ENCODE data around the gene TRAF5.
A peak's percentile ranks its signal among the peaks of the same experiment; 100 is the strongest.
"Not testable (repeated sequence)": the region's sequence is repeated elsewhere in the genome, so short reads cannot be mapped to it uniquely, and the experiment has no call there.

The TRAF5 gene

DNA sequence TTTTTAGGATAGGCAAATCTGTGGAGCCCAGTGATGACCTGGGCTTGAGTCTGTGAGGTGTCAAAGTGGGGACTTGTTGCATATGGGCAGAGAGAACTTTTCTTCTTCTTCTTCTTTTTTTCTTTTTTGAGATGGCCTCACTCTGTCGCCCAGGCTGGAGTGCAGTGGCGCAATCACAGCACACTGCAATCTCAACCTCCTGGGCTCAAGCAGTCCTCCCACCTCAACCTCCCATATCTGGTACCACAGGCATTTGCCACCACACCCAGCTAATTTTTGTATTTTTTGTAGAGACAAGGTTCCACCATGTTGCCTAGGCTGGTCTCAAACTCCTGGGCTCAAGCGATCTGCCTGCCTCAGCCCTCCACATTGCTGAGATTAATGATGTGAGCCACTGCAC lies 85.0 kb downstream of the TRAF5 start:
- no peak for DNase-seq (ENCODE audit: extremely low spot score, insufficient read length, low read depth)
- FAIRE-seq: no peak

DNA sequence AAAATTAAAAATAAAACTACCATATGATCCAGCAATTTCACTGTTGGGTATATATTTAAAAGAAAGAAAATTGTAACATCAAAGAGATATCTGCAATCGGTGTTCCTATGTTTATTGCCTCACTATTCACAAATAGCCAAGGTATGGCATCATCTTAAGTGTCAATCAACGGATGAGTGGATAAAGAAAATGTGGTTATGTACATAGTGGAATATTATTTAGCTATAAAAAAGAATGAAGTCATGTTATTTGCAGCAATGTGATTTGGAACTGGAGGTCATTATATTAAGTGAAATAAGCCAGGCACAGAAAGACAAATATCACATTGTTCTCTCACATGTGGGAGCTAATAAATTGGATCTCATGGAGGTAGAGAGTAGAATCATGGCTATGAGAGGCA lies 89.1 kb downstream of the TRAF5 start:
- DNase-seq (ENCODE audit: extremely low spot score, insufficient read length, low read depth) (no peak), FAIRE-seq (no peak)

DNA sequence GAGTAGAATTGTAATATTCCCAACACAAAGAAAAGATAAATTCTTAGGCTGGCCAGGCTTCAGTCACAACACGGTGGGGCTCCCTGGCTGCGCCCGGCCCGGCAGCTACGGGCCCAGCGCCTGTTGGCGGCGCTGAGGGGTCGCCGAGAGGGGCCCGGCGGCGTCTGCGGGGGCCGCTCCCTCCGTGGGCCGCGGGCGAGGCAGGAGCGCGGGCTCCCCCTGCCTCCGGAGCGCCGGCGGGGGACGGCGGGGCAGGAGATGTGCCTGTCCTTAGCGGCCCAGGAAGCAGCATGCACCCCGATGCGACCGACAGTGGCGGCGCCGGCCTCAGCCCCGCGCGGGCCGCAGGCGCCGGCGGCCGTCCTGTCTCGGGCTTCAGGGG lies 89.6 kb downstream of the TRAF5 start:
- not testable (repeated sequence) for DNase-seq (ENCODE audit: extremely low spot score, insufficient read length, low read depth); FAIRE-seq

DNA sequence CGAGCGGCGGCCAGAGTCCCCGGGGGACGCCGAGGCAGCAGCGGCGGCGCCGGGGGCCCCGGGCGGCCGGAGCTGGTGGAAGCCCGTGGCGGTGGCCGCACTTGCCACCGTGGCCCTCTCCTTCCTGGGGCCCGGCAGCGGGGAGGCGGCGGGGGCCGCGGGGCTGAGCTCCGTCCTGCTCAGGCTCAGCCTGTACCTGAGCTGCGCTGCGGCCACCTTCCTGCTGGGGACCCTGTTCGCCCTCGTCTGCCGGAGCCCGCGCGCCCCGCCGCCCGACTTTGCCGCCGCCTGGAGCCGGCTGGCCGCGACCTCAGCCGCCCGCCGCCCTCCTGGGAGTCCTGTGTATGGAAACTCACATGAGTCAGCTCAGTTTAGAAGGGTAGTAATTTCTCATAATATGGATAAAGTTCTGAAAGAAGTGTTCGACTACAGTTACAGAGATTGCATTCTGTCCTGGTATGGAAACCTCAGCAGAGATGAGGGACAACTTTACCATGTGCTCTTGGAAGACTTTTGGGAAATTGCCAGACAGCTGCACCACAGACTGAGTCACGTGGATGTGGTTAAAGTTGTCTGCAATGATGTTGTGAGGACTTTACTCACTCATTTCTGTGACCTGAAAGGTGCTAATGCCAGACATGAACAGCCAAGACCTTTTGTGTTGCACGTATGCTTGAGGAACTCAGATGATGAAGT lies 90.1 kb downstream of the TRAF5 start:
- not testable (repeated sequence) for DNase-seq (ENCODE audit: extremely low spot score, insufficient read length, low read depth)
- FAIRE-seq: peak; percentile 73

DNA sequence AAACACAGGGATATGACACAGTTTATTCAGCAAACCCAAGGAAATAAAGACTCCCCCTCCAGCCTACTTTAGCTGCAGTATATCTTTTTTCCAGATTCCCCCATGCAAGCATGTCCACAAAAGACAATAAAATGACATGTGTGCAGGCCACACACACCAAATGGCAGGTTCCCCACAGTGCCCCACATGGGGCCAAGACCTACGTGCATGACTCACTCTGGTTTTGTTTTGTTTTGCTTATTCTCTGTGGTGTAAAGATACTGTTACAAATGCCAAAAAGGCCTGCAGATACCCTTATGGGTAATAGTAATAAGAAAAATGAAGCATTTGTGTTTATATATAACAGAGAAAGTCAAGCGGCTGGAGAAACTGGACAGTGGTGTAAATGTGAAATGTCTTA lies 93.8 kb downstream of the TRAF5 start:
- FAIRE-seq: no peak
- DNase-seq (ENCODE audit: extremely low spot score, insufficient read length, low read depth): no peak

DNA sequence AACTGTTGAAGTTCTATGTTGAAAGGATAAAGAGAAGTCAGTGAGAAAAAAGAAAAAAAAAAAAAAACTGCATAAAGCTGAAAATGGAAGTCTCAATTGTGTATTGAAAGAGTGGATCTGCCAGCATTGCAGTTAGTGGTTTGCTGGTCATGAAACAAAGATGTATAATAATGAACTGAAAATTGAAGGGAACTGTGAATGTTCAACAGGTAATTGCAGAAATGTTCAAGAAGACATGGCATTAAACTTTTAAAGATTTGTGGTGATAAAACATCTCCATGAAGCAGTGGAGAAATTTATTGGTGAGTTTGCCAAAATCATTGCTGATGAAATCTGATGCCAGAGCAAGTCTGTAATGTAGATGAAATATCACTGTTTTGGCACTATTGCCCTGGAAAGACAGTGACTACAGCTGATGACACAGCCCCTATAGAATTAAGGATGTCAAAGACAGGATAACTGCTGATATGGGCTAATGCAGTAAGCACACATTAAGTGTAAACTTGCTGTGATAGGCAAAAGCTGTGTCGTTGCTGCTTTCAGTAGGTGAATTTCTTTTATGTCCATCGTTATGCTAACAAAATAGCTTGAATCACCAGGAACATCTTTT lies 94.3 kb downstream of the TRAF5 start:
- DNase-seq (ENCODE audit: extremely low spot score, insufficient read length, low read depth): no peak
- no peak for FAIRE-seq

DNA sequence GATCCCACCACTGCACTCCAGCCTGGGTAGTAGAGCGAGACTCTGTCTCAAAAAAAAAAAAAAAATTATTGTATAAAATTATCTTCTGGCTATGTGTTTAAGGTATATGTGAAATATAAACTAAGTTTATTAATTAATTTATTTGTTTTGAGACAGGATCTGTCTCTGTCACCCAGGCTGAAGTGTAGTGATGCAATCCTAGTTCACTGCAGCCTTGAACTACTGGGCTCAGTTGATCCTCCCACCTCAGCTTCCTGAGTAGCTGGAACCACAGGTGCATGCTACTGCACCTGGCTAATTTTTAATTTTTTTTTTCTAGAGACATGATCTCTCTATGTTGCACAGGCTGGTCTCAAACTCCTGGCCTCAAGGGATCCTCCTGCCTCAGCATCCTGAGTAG lies 97.4 kb downstream of the TRAF5 start:
- DNase-seq (ENCODE audit: extremely low spot score, insufficient read length, low read depth): no peak
- no peak for FAIRE-seq
